SU-DHL-6 (cell line): Measurements from ENCODE around the gene ACTL8.

Source experiments
- H2AFZ ChIP-seq: fragments of 200-600 bp; sonication (generic); 2 replicates; pipeline ENCODE4 v1.6.1; 2014; ENCODE audit warnings: low read depth, mild to moderate bottlenecking, moderate library complexity, mixed read lengths, antibody characterized with exemption, low read length; ENCODE audit not compliant: severe bottlenecking
- H3F3A ChIP-seq: fragments of 200-600 bp; shearing (Covaris generic); 2 replicates; pipeline ENCODE4 v1.6.0; 2016; ENCODE audit warnings: antibody characterized with exemption, mild to moderate bottlenecking; ENCODE audit not compliant: insufficient read depth
- H3K27ac ChIP-seq: fragments of 200-600 bp; sonication (generic); 2 replicates; pipeline ENCODE4 v1.5.1; 2016; ENCODE audit warnings: low read depth, mild to moderate bottlenecking, low read length, moderate library complexity, mixed read lengths
- H3K27me3 ChIP-seq: fragments of 200-600 bp; sonication (generic), shearing (Covaris generic); 2 replicates; pipeline ENCODE4 v1.6.0; 2014; ENCODE audit warnings: mild to moderate bottlenecking, low read length
- H3K36me3 ChIP-seq: fragments of 200-600 bp; sonication (generic); 2 replicates; pipeline ENCODE4 v1.6.1; 2014; ENCODE audit warnings: mild to moderate bottlenecking, low read length, mixed read lengths
- H3K4me2 ChIP-seq: fragments of 300-600, 200-600 bp; shearing (Covaris generic), sonication (generic); 2 replicates; pipeline ENCODE4 v1.6.0; 2014; ENCODE audit warnings: low read length, low read depth, mild to moderate bottlenecking; ENCODE audit not compliant: poor library complexity, severe bottlenecking
- H3K4me3 ChIP-seq: fragments of 200-600 bp; sonication (generic); 2 replicates; pipeline ENCODE4 v1.5.1; 2014; ENCODE audit warnings: antibody characterized with exemption, low read length, mild to moderate bottlenecking, mixed read lengths; ENCODE audit not compliant: insufficient read depth, poor library complexity, severe bottlenecking
- H3K79me2 ChIP-seq: fragments of 200-600 bp; sonication (generic); 2 replicates; pipeline ENCODE4 v1.6.1; 2014; ENCODE audit warnings: mild to moderate bottlenecking, low read length, moderate library complexity; ENCODE audit not compliant: insufficient read depth
- H3K9ac ChIP-seq: fragments of 200-600 bp; sonication (generic); 2 replicates; pipeline ENCODE4 v1.7.0; 2014; ENCODE audit warnings: mild to moderate bottlenecking, low read length
- H3K9me2 ChIP-seq: fragments of 200-600 bp; sonication (generic); replicated peaks from 2 replicates; pipeline ENCODE4 v1.6.1; 2014; ENCODE audit warnings: low read length; ENCODE audit not compliant: insufficient read depth
- H3K9me3 ChIP-seq: fragments of 200-600 bp; sonication (generic); 2 replicates; pipeline ENCODE4 v1.6.1; 2014; ENCODE audit warnings: low read length, mixed read lengths; ENCODE audit not compliant: insufficient read depth
- H4K20me1 ChIP-seq: fragments of 200-600 bp; sonication (generic); 2 replicates; pipeline ENCODE4 v1.6.1; 2014; ENCODE audit warnings: low read depth, mild to moderate bottlenecking, antibody characterized with exemption, low read length, moderate library complexity, mixed read lengths
- CTCF ChIP-seq: fragments of 200-600 bp; sonication (generic); IDR thresholded peaks from one replicate; pipeline ENCODE4 v1.5.1; 2017; ENCODE audit warnings: antibody characterized with exemption, mild to moderate bottlenecking, low read length, moderate library complexity; ENCODE audit not compliant: insufficient read depth, poor library complexity, severe bottlenecking
- EZH2phosphoT487 ChIP-seq: fragments of 200-600 bp; sonication (generic), shearing (Covaris generic); conservative IDR thresholded peaks from 2 replicates; pipeline ENCODE4 v1.6.1; 2018; ENCODE audit warnings: mild to moderate bottlenecking, antibody characterized with exemption, low read length, moderate library complexity, mixed read lengths

ACTL8 gene

GRCh38 chr1:17839641-17840196 is 84.6 kb downstream of the ACTL8 start:
- TF ChIP-seq EZH2phosphoT487 = no peak
- no peak for TF ChIP-seq CTCF
- Histone ChIP-seq H3K4me3 (no peak overlapping the region), H3K4me2 (no peak overlapping the region), H3K79me2 (no peaks in the 10 kb centered on the region), H3K27me3 (no peaks in the 10 kb centered on the region), H2AFZ (no peak overlapping the region), H3K36me3 (no peaks in the 10 kb centered on the region), H4K20me1 (no peaks in the 10 kb centered on the region), H3K9me3 (no peaks in the 10 kb centered on the region), H3F3A (no peaks in the 10 kb centered on the region), H3K9me2 (no peaks in the 10 kb centered on the region), H3K27ac (no peak overlapping the region), H3K9ac (no peak overlapping the region)

- Histone ChIP-seq H3K9ac (no peak overlapping the region), H4K20me1 (no peaks in the 10 kb centered on the region), H3K27ac (no peak overlapping the region), H3K4me2 (no peak overlapping the region), H3K9me2 (no peaks in the 10 kb centered on the region), H3K9me3 (no peaks in the 10 kb centered on the region), H3K36me3 (no peaks in the 10 kb centered on the region), H3K27me3 (no peaks in the 10 kb centered on the region), H3F3A (no peaks in the 10 kb centered on the region), H3K4me3 (no peak overlapping the region), H2AFZ (no peak overlapping the region), H3K79me2 (no peaks in the 10 kb centered on the region)
- TF ChIP-seq EZH2phosphoT487 (no peak), CTCF (no peak)
Observed at GRCh38 chr1:17841944-17842343, 86.8 kb downstream of the ACTL8 start.

- no peaks in the 10 kb centered on the region for H3K79me2 ChIP-seq
- no peaks in the 10 kb centered on the region for H3F3A ChIP-seq
- H3K9ac ChIP-seq = no peak overlapping the region
- no peak overlapping the region for H3K4me2 ChIP-seq
- no peaks in the 10 kb centered on the region for H3K9me3 ChIP-seq
- no peaks in the 10 kb centered on the region for H3K27me3 ChIP-seq
- no peaks in the 10 kb centered on the region for H4K20me1 ChIP-seq
- no peak overlapping the region for H3K4me3 ChIP-seq
- H3K36me3 ChIP-seq = no peaks in the 10 kb centered on the region
- no peak overlapping the region for H2AFZ ChIP-seq
- H3K27ac ChIP-seq = no peak overlapping the region
- no peaks in the 10 kb centered on the region for H3K9me2 ChIP-seq
- TF ChIP-seq EZH2phosphoT487 = no peak
- TF ChIP-seq CTCF = no peak
Observed at GRCh38 chr1:17842686-17843085, 87.6 kb downstream of the ACTL8 start.
